GM23338 (cell line): ENCODE data around the gene GRIK2. TPM values are rescaled to one million over a fixed set of nuclear protein-coding genes. Genes with fewer than 3 reads are reported as not detected.

Source experiments
- ATAC-seq: fragments of 200-7000 bp; cut with Tn5 transposase; 3 replicates; pipeline ENCODE4 v1.9.1; 2020
- DNase-seq: peaks from one replicate; pipeline ENCODE4 v3.0.0-alpha.2; 2015; ENCODE audit warnings: low spot score
- H2AFZ ChIP-seq: fragments of 200-600 bp; sonication (generic); 2 replicates; pipeline ENCODE4 v1.8.0; 2016; ENCODE audit warnings: antibody characterized with exemption, mild to moderate bottlenecking, moderate library complexity
- H3F3A ChIP-seq: fragments of 200-600 bp; sonication (generic); replicated peaks from 2 replicates; pipeline ENCODE4 v1.8.0; 2017; ENCODE audit warnings: antibody characterized with exemption, mixed run types, low read depth
- H3K27ac ChIP-seq: fragments of 200-600 bp; sonication (generic); 2 replicates; pipeline ENCODE4 v1.6.1; 2016; ENCODE audit warnings: low read depth
- H3K27me3 ChIP-seq: fragments of 200-600 bp; sonication (generic); 2 replicates; pipeline ENCODE4 v1.8.0; 2016; ENCODE audit warnings: mild to moderate bottlenecking, mixed run types, moderate library complexity; ENCODE audit not compliant: insufficient read depth
- H3K36me3 ChIP-seq: fragments of 200-600 bp; sonication (generic); 2 replicates; pipeline ENCODE4 v1.8.0; 2016; ENCODE audit warnings: mild to moderate bottlenecking; ENCODE audit not compliant: insufficient read depth
- H3K4me1 ChIP-seq: fragments of 200-600 bp; sonication (generic); 2 replicates; pipeline ENCODE4 v1.8.0; 2016; ENCODE audit warnings: mild to moderate bottlenecking, moderate library complexity; ENCODE audit not compliant: insufficient read depth
- H3K4me2 ChIP-seq: fragments of 200-600 bp; sonication (generic); 2 replicates; pipeline ENCODE4 v1.7.1; 2017; ENCODE audit warnings: mixed run types
- H3K4me3 ChIP-seq: fragments of 200-600 bp; sonication (generic); 2 replicates; pipeline ENCODE4 v1.6.1; 2016; ENCODE audit warnings: mixed run types
- H3K79me2 ChIP-seq: fragments of 200-600 bp; sonication (generic); replicated peaks from 2 replicates; pipeline ENCODE4 v1.8.0; 2017; ENCODE audit warnings: mild to moderate bottlenecking; ENCODE audit not compliant: insufficient read depth
- H3K9me2 ChIP-seq: fragments of 200-600 bp; sonication (generic); 2 replicates; pipeline ENCODE4 v1.8.0; 2017; ENCODE audit not compliant: insufficient read depth
- H4K20me1 ChIP-seq: fragments of 200-600 bp; sonication (generic); replicated peaks from 2 replicates; pipeline ENCODE4 v1.8.0; 2017; ENCODE audit warnings: mild to moderate bottlenecking; ENCODE audit not compliant: insufficient read depth
- H3K27ac Mint-ChIP-seq: 2 replicates; pipeline ENCODE4 v1.8.0; 2020; ENCODE audit warnings: inconsistent platforms, mild to moderate bottlenecking, moderate library complexity, mixed read lengths
- H3K27me3 Mint-ChIP-seq: 3 replicates; pipeline ENCODE4 v1.8.0; 2022; ENCODE audit warnings: low read depth, mild to moderate bottlenecking, moderate library complexity, mixed read lengths, inconsistent platforms; ENCODE audit not compliant: insufficient read depth, poor library complexity
- H3K36me3 Mint-ChIP-seq: 3 replicates; pipeline ENCODE4 v1.8.0; 2021; ENCODE audit warnings: low read depth, mild to moderate bottlenecking, inconsistent platforms, moderate library complexity, mixed read lengths
- H3K4me1 Mint-ChIP-seq: 3 replicates; pipeline ENCODE4 v1.8.0; 2020; ENCODE audit warnings: mild to moderate bottlenecking, inconsistent platforms, mixed read lengths
- H3K4me3 Mint-ChIP-seq: 3 replicates; pipeline ENCODE4 v1.8.0; 2021; ENCODE audit warnings: moderate library complexity, mild to moderate bottlenecking, inconsistent platforms, mixed read lengths
- H3K9me3 Mint-ChIP-seq: 3 replicates; pipeline ENCODE4 v1.8.0; 2020; ENCODE audit warnings: moderate library complexity, mild to moderate bottlenecking, inconsistent platforms, mixed read lengths
- CREB1 ChIP-seq: fragments of 250-450 bp; sonication (Bioruptor Pico); IDR thresholded peaks from 2 replicates; pipeline ENCODE4 v1.5.0; 2020; ENCODE audit warnings: low read depth, mild to moderate bottlenecking, moderate library complexity
- JUNB ChIP-seq: IDR thresholded peaks from one replicate; pipeline ENCODE4 v1.6.1; 2016; ENCODE audit warnings: antibody characterized with exemption; ENCODE audit not compliant: unreplicated experiment
- ZNF331 ChIP-seq: fragments of 250-450 bp; sonication (Bioruptor Pico); IDR thresholded peaks from 2 replicates; pipeline ENCODE4 v1.5.0; 2020; ENCODE audit warnings: low read depth, mild to moderate bottlenecking, moderate library complexity
- polyA plus RNA-seq: library from polyadenylated mRNA; unstranded; fragments of >200 nt; fragmentation: Nextera tagmentation; extraction: Ambion mirVana; gene quantifications from 2 replicates; pipeline ENCODE4 v1.2.1, GENCODE V29; 2016
- total RNA-seq: library from RNA; depleted of rRNA; stranded (reverse); fragments of >200 nt; shearing (Covaris generic); gene quantifications from 2 replicates; pipeline ENCODE4 v1.2.3, GENCODE V29; 2014
- TF ChIP-seq, protein P1 (sequence below): fragments of 250-450 bp; sonication (Bioruptor Pico); IDR thresholded peaks from 2 replicates; pipeline ENCODE4 v1.5.0; 2020; ENCODE audit warnings: mild to moderate bottlenecking, moderate library complexity
- TF ChIP-seq, protein P2 (sequence below): IDR thresholded peaks from one replicate; pipeline ENCODE4 v1.6.1; 2018; ENCODE audit warnings: antibody characterized with exemption; ENCODE audit not compliant: unreplicated experiment

Gene GRIK2
- total and polyA plus RNA-seq, 2 experiments from 2014 or later = 0.73 to 3.0 TPM

- TF ChIP-seq CREB1 (CRISPR knock-in tag) = no peak
- TF ChIP-seq, protein P1, sequence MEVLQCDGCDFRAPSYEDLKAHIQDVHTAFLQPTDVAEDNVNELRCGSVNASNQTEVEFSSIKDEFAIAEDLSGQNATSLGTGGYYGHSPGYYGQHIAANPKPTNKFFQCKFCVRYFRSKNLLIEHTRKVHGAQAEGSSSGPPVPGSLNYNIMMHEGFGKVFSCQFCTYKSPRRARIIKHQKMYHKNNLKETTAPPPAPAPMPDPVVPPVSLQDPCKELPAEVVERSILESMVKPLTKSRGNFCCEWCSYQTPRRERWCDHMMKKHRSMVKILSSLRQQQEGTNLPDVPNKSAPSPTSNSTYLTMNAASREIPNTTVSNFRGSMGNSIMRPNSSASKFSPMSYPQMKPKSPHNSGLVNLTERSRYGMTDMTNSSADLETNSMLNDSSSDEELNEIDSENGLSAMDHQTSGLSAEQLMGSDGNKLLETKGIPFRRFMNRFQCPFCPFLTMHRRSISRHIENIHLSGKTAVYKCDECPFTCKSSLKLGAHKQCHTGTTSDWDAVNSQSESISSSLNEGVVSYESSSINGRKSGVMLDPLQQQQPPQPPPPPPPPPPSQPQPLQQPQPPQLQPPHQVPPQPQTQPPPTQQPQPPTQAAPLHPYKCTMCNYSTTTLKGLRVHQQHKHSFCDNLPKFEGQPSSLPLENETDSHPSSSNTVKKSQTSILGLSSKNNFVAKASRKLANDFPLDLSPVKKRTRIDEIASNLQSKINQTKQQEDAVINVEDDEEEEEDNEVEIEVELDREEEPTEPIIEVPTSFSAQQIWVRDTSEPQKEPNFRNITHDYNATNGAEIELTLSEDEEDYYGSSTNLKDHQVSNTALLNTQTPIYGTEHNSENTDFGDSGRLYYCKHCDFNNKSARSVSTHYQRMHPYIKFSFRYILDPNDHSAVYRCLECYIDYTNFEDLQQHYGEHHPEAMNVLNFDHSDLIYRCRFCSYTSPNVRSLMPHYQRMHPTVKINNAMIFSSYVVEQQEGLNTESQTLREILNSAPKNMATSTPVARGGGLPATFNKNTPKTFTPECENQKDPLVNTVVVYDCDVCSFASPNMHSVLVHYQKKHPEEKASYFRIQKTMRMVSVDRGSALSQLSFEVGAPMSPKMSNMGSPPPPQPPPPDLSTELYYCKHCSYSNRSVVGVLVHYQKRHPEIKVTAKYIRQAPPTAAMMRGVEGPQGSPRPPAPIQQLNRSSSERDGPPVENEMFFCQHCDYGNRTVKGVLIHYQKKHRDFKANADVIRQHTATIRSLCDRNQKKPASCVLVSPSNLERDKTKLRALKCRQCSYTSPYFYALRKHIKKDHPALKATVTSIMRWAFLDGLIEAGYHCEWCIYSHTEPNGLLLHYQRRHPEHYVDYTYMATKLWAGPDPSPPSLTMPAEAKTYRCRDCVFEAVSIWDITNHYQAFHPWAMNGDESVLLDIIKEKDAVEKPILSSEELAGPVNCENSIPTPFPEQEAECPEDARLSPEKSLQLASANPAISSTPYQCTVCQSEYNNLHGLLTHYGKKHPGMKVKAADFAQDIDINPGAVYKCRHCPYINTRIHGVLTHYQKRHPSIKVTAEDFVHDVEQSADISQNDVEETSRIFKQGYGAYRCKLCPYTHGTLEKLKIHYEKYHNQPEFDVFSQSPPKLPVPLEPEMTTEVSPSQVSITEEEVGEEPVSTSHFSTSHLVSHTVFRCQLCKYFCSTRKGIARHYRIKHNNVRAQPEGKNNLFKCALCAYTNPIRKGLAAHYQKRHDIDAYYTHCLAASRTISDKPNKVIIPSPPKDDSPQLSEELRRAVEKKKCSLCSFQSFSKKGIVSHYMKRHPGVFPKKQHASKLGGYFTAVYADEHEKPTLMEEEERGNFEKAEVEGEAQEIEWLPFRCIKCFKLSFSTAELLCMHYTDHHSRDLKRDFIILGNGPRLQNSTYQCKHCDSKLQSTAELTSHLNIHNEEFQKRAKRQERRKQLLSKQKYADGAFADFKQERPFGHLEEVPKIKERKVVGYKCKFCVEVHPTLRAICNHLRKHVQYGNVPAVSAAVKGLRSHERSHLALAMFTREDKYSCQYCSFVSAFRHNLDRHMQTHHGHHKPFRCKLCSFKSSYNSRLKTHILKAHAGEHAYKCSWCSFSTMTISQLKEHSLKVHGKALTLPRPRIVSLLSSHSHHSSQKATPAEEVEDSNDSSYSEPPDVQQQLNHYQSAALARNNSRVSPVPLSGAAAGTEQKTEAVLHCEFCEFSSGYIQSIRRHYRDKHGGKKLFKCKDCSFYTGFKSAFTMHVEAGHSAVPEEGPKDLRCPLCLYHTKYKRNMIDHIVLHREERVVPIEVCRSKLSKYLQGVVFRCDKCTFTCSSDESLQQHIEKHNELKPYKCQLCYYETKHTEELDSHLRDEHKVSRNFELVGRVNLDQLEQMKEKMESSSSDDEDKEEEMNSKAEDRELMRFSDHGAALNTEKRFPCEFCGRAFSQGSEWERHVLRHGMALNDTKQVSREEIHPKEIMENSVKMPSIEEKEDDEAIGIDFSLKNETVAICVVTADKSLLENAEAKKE (CRISPR knock-in tag) = no peak
- TF ChIP-seq ZNF331 (CRISPR knock-in tag) = no peak
Measured at GRCh38 chr6:101477436-101477835, 83.9 kb downstream of the GRIK2 start (continued).

DNA sequence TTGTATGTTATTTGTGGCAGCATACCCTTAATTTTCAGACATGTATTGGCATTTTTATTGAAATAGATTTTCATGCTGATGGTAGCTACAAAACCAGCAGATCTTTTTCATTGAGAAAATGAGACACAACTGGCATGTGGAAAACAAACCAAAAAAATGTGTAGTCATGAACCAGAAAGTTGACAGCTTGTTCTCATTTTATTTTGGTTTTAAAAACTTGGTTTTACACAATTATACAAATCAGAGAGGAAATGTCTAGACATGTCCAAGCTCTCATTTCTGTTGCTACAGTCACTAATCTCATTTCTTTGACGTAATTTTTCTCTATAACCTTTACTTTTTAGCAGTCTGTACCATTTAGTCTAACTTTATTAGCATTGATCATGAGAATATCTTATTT lies 85.4 kb downstream of the GRIK2 start:
- H4K20me1 ChIP-seq = no peaks in the 10 kb centered on the region
- H3K27me3 Mint-ChIP-seq = no peaks in the 10 kb centered on the region
- no peak overlapping the region for H3K27ac Mint-ChIP-seq
- no peaks in the 10 kb centered on the region for H3K36me3 ChIP-seq
- no peaks in the 10 kb centered on the region for H3K36me3 Mint-ChIP-seq
- H2AFZ ChIP-seq = no peak overlapping the region
- DNase-seq (no peak), ATAC-seq (no peak)
- H3K27me3 ChIP-seq = no peaks in the 10 kb centered on the region
- no peaks in the 10 kb centered on the region for H3K79me2 ChIP-seq
- H3K9me3 Mint-ChIP-seq = no peaks in the 10 kb centered on the region
- H3K4me1 ChIP-seq = no peaks in the 10 kb centered on the region
- 0 out of 3 replicates have a peak, but pooled peaks cover 2% of the 10 kb centered on the region for H3K4me1 Mint-ChIP-seq
- no peak overlapping the region for H3K27ac ChIP-seq
- H3F3A ChIP-seq = no peaks in the 10 kb centered on the region
- no peak overlapping the region for H3K4me3 Mint-ChIP-seq
- H3K9me2 ChIP-seq = no peaks in the 10 kb centered on the region
- no peak overlapping the region for H3K4me3 ChIP-seq
- no peak overlapping the region for H3K4me2 ChIP-seq
- no peak for TF ChIP-seq ZNF331 (CRISPR knock-in tag)

- Histone ChIP-seq H3F3A (no peaks in the 10 kb centered on the region), H3K9me2 (no peaks in the 10 kb centered on the region), H3K79me2 (no peaks in the 10 kb centered on the region), H3K27me3 (no peaks in the 10 kb centered on the region), H3K36me3 (no peaks in the 10 kb centered on the region), H2AFZ (no peak overlapping the region), H3K4me1 (no peaks in the 10 kb centered on the region; the same call in 1 of the 2 replicates), H3K4me3 (no peak overlapping the region), H3K27ac (no peak overlapping the region), H3K4me2 (no peak overlapping the region), H4K20me1 (no peaks in the 10 kb centered on the region)
- Mint-ChIP-seq H3K36me3 (no peaks in the 10 kb centered on the region), H3K4me1 (peaks cover 12% of the 10 kb centered on the region; the same call in 2 of the 3 replicates), H3K9me3 (no peaks in the 10 kb centered on the region), H3K27ac (no peak overlapping the region), H3K4me3 (no peak overlapping the region), H3K27me3 (no peaks in the 10 kb centered on the region)
- TF ChIP-seq, protein P2, sequence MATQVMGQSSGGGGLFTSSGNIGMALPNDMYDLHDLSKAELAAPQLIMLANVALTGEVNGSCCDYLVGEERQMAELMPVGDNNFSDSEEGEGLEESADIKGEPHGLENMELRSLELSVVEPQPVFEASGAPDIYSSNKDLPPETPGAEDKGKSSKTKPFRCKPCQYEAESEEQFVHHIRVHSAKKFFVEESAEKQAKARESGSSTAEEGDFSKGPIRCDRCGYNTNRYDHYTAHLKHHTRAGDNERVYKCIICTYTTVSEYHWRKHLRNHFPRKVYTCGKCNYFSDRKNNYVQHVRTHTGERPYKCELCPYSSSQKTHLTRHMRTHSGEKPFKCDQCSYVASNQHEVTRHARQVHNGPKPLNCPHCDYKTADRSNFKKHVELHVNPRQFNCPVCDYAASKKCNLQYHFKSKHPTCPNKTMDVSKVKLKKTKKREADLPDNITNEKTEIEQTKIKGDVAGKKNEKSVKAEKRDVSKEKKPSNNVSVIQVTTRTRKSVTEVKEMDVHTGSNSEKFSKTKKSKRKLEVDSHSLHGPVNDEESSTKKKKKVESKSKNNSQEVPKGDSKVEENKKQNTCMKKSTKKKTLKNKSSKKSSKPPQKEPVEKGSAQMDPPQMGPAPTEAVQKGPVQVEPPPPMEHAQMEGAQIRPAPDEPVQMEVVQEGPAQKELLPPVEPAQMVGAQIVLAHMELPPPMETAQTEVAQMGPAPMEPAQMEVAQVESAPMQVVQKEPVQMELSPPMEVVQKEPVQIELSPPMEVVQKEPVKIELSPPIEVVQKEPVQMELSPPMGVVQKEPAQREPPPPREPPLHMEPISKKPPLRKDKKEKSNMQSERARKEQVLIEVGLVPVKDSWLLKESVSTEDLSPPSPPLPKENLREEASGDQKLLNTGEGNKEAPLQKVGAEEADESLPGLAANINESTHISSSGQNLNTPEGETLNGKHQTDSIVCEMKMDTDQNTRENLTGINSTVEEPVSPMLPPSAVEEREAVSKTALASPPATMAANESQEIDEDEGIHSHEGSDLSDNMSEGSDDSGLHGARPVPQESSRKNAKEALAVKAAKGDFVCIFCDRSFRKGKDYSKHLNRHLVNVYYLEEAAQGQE = no peak
- TF ChIP-seq JUNB = no peak
- no peak for DNase-seq
- no peak for ATAC-seq
Measured at GRCh38 chr6:101482606-101483005, 89.1 kb downstream of the GRIK2 start.
